ENCODE measurements around the gene C1orf35.

GRCh38 chr1:228144993-228145343 is 41.8 kb upstream of the C1orf35 start:
- TF ChIP-seq, protein P1, sequence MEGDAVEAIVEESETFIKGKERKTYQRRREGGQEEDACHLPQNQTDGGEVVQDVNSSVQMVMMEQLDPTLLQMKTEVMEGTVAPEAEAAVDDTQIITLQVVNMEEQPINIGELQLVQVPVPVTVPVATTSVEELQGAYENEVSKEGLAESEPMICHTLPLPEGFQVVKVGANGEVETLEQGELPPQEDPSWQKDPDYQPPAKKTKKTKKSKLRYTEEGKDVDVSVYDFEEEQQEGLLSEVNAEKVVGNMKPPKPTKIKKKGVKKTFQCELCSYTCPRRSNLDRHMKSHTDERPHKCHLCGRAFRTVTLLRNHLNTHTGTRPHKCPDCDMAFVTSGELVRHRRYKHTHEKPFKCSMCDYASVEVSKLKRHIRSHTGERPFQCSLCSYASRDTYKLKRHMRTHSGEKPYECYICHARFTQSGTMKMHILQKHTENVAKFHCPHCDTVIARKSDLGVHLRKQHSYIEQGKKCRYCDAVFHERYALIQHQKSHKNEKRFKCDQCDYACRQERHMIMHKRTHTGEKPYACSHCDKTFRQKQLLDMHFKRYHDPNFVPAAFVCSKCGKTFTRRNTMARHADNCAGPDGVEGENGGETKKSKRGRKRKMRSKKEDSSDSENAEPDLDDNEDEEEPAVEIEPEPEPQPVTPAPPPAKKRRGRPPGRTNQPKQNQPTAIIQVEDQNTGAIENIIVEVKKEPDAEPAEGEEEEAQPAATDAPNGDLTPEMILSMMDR (IDR thresholded peaks at IDR 0.05), result no peak
- TF ChIP-seq POLR2A (IDR thresholded peaks at IDR 0.05) (no peak), POLR2AphosphoS5 (IDR thresholded peaks at IDR 0.05) (no peak), EP300 (IDR thresholded peaks at IDR 0.05) (no peak)
